Smooth muscle cell of the coronary artery (primary cell): ENCODE results near the gene ABCA6. TPM values are rescaled to one million over a fixed set of nuclear protein-coding genes. Genes with fewer than 3 reads are reported as not detected.

ENCODE experiments used
- total RNA-seq: library from RNA; depleted of rRNA; stranded (reverse); fragments of >200 nt; gene quantifications from 2 replicates; pipeline ENCODE4 v1.2.3, GENCODE V29; 2014; ENCODE audit warnings: low replicate concordance

The ABCA6 gene
- 23.2 and 90.9 TPM in 2 replicates for total RNA-seq

DNA sequence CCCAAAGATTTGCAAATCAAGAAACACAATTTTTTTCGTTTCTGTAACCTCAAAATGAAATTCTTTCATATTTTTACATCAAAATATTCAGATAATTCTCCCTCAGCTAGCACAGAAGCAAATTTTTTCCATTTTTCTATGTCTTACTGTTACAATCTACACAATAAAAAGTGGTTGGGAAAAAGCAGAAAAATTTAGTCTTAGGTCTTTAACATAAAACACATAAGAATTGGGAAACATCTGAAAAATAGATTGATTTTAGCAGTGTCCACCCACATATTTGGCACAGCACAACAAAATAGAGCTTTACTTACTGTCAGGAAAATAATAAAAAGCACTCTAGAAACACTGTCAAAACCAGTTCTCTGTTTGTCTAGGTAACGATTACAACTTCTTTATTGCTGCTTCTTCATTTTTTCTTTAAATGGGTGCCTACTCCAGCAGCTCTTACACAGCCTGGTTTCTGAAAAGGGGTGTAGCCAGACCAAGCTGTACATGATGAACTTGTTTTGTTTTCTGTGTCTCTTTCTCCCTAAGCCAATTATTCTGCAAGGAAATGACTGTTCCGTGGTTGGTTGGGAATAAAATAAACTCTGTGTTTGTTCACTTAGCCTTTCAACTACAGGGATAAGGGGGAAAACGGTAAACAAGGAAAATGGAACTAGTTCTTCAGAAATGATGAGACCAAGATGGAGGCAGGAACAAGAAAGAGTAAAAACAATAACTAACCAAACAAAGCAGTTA lies at the start of gene ABCA6:
Gene ABCA6, minus strand, starts transcription at position 465 of the 744 bp plus-strand sequence. CDS start 1,192 bp downstream, outside the sequence.

GRCh38 chr17:69060822-69061221 lies 80.9 kb downstream of the ABCA6 start, which contains the start of gene ABCA9:
TSS of gene ABCA9 (minus strand) at chr17:69060927. CDS start at chr17:69051126, 9,801 bp downstream.

Other genes with a start within 250 kb of the ABCA6 start
- gene ABCA8, start 186.5 kb downstream of the ABCA6 start, total RNA-seq: 57.4 and 85.5 TPM in 2 replicates
- gene ABCA9, start 81.0 kb downstream of the ABCA6 start, total RNA-seq: 14.1 and 130 TPM in 2 replicates
- 0.53 and 7.1 TPM in 2 replicates for gene ABCA10, start 86.9 kb upstream of the ABCA6 start, total RNA-seq
- gene ABCA5, start 185.2 kb upstream of the ABCA6 start, total RNA-seq: 4.6 and 9.2 TPM in 2 replicates